K562 (cell line): Measurements from ENCODE around the gene CCDC106. TPM values are rescaled to one million over a fixed set of nuclear protein-coding genes. Genes with fewer than 3 reads are reported as not detected.

ENCODE experiments used
- CBFA2T2 ChIP-seq: fragments of 450-650 bp; conservative IDR thresholded peaks from 2 replicates; pipeline ENCODE4 v1.6.1; 2017; ENCODE audit warnings: mild to moderate bottlenecking
- CSDE1 ChIP-seq, 2 experiments: fragments of 450-650 bp; IDR thresholded peaks; 2 replicates each; pipeline ENCODE4 v1.6.1; 2016; ENCODE audit warnings: mild to moderate bottlenecking in 1 of 2
- GABPB1 ChIP-seq: sonication (generic); formaldehyde crosslinking; IDR thresholded peaks from 2 replicates; pipeline ENCODE4 v1.8.0; 2022; ENCODE audit warnings: mild to moderate bottlenecking, missing genetic modification reagents
- GATAD2A ChIP-seq: fragments of 450-650 bp; IDR thresholded peaks from 2 replicates; pipeline ENCODE4 v1.6.1; 2017
- IRF2 ChIP-seq: sonication (generic); formaldehyde crosslinking; IDR thresholded peaks from 2 replicates; pipeline ENCODE4 v1.8.1; 2022; ENCODE audit warnings: mild to moderate bottlenecking, missing genetic modification reagents
- NEUROD1 ChIP-seq: fragments of 150-350 bp; IDR thresholded peaks from 2 replicates; pipeline ENCODE4 v1.6.1; 2014; ENCODE audit warnings: borderline replicate concordance, low read length, low read depth; ENCODE audit not compliant: partially characterized antibody
- RBM22 ChIP-seq: fragments of 200-400 bp; formaldehyde crosslinking; IDR thresholded peaks from 2 replicates; pipeline ENCODE4 v1.6.1; 2018; ENCODE audit warnings: low read length, low read depth; ENCODE audit not compliant: poor library complexity, severe bottlenecking
- TFAM ChIP-seq: fragments of 250-450 bp; sonication (Bioruptor Pico); conservative IDR thresholded peaks from 2 replicates; pipeline ENCODE4 v1.5.0; 2021; ENCODE audit warnings: mild to moderate bottlenecking, moderate library complexity
- TGIF2 ChIP-seq: sonication (generic); formaldehyde crosslinking; IDR thresholded peaks from 2 replicates; pipeline ENCODE4 v1.8.1; 2022; ENCODE audit warnings: mild to moderate bottlenecking, missing genetic modification reagents, moderate library complexity
- ZNF121 ChIP-seq: sonication (generic); formaldehyde crosslinking; conservative IDR thresholded peaks from 2 replicates; pipeline ENCODE4 v1.8.0; 2022; ENCODE audit warnings: missing genetic modification reagents
- ZNF217 ChIP-seq: sonication (generic); formaldehyde crosslinking; IDR thresholded peaks from 2 replicates; pipeline ENCODE4 v1.8.0; 2022; ENCODE audit warnings: mild to moderate bottlenecking, missing genetic modification reagents
- ZNF274 ChIP-seq: IDR thresholded peaks from 2 replicates; pipeline ENCODE4 v1.6.1; 2011; ENCODE audit warnings: low read depth, mild to moderate bottlenecking, low read length, moderate library complexity, borderline replicate concordance
- ZNF444 ChIP-seq: fragments of 250-450 bp; sonication (Bioruptor Pico); IDR thresholded peaks from 2 replicates; pipeline ENCODE4 v1.4.0; 2020; ENCODE audit warnings: mild to moderate bottlenecking, moderate library complexity
- ZZZ3 ChIP-seq: fragments of 450-650 bp; IDR thresholded peaks from 2 replicates; pipeline ENCODE4 v1.6.1; 2016; ENCODE audit warnings: antibody characterized with exemption, mild to moderate bottlenecking, moderate library complexity
- polyA plus RNA-seq, 8 experiments: library from polyadenylated mRNA; depleted of rRNA in 4 of 8; stranded (reverse) in 5 of 8; unstranded in 3 of 8; fragments of >200 nt; fragmentation: Nextera tagmentation in 2 of 8; fragmentation: Illumina TruSeq in 1 of 8; extraction: Ambion mirVana in 2 of 8; extraction: Trizol in 1 of 8; gene quantifications; 2 replicates each; pipeline versions ENCODE4 v1.2.1 to v1.2.3, GENCODE V29; 2011 to 2014; ENCODE audit warnings: inconsistent platforms in 1 of 8, missing spikeins in 1 of 8
- total RNA-seq, 7 experiments: library from RNA; depleted of rRNA in 6 of 7; stranded (reverse); fragments of >200 nt in 6 of 7; fragmentation: Illumina TruSeq in 2 of 7; extraction: Trizol in 2 of 7; gene quantifications; 2 replicates each; pipeline versions ENCODE4 v1.2.1 to v1.2.3, GENCODE V29; 2011 to 2021; ENCODE audit warnings: low replicate concordance in 1 of 7
- TF ChIP-seq, protein P1 (sequence below): fragments of 250-450 bp; sonication (Bioruptor Pico); IDR thresholded peaks from 2 replicates; pipeline ENCODE4 v1.4.0; 2020; ENCODE audit warnings: mild to moderate bottlenecking, moderate library complexity
- TF ChIP-seq, protein P2 (sequence below), 2 experiments: fragments of 450-650 bp in 1 of 2; sonication (generic) in 1 of 2; formaldehyde crosslinking in 1 of 2; IDR thresholded peaks; 2 replicates each; pipeline versions ENCODE4 v1.7.1 to v1.9.0; 2016 to 2022; ENCODE audit warnings: inconsistent platforms in 1 of 2, mild to moderate bottlenecking in 1 of 2, missing genetic modification reagents in 1 of 2
- TF ChIP-seq, protein P3 (sequence below): fragments of 250-450 bp; sonication (Bioruptor Pico); IDR thresholded peaks from 2 replicates; pipeline ENCODE4 v1.5.0; 2020; ENCODE audit warnings: mild to moderate bottlenecking

The CCDC106 gene
- total and polyA plus RNA-seq, 9 of the 15 experiments (the other 6 are each of a cell fraction or from before 2014, with no cell fraction given), result 0.10 to 27.5 (median 15.0) TPM; not detected in 1

DNA sequence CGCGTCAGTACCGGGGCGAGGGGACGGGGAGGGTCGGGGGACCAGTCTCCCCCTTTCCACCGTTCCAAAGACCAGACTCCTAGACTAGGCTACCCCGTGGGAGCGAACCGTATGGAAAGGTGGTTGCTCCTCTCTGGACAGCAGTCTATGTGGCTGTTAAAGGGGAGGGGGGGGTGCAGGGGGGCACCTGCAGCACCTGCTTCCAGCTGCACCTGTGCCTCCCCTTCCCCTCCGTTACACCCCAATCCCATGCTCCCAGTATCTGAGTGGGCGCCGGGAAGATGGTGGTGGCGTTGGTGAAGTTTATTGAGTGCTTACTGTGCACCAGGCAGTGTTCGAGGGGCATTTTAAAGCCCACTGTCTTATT is 47.4 kb upstream of the CCDC106 start (continued):
- TF ChIP-seq, protein P1, sequence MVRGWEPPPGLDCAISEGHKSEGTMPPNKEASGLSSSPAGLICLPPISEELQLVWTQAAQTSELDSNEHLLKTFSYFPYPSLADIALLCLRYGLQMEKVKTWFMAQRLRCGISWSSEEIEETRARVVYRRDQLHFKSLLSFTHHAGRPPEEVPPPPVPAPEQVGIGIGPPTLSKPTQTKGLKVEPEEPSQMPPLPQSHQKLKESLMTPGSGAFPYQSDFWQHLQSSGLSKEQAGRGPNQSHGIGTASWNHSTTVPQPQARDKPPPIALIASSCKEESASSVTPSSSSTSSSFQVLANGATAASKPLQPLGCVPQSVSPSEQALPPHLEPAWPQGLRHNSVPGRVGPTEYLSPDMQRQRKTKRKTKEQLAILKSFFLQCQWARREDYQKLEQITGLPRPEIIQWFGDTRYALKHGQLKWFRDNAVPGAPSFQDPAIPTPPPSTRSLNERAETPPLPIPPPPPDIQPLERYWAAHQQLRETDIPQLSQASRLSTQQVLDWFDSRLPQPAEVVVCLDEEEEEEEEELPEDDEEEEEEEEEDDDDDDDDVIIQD (CRISPR knock-in tag), result no peak
- TF ChIP-seq IRF2 (CRISPR knock-in tag), result no peak
- TF ChIP-seq, protein P2, sequence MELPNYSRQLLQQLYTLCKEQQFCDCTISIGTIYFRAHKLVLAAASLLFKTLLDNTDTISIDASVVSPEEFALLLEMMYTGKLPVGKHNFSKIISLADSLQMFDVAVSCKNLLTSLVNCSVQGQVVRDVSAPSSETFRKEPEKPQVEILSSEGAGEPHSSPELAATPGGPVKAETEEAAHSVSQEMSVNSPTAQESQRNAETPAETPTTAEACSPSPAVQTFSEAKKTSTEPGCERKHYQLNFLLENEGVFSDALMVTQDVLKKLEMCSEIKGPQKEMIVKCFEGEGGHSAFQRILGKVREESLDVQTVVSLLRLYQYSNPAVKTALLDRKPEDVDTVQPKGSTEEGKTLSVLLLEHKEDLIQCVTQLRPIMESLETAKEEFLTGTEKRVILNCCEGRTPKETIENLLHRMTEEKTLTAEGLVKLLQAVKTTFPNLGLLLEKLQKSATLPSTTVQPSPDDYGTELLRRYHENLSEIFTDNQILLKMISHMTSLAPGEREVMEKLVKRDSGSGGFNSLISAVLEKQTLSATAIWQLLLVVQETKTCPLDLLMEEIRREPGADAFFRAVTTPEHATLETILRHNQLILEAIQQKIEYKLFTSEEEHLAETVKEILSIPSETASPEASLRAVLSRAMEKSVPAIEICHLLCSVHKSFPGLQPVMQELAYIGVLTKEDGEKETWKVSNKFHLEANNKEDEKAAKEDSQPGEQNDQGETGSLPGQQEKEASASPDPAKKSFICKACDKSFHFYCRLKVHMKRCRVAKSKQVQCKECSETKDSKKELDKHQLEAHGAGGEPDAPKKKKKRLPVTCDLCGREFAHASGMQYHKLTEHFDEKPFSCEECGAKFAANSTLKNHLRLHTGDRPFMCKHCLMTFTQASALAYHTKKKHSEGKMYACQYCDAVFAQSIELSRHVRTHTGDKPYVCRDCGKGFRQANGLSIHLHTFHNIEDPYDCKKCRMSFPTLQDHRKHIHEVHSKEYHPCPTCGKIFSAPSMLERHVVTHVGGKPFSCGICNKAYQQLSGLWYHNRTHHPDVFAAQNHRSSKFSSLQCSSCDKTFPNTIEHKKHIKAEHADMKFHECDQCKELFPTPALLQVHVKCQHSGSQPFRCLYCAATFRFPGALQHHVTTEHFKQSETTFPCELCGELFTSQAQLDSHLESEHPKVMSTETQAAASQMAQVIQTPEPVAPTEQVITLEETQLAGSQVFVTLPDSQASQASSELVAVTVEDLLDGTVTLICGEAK (IDR thresholded peaks at IDR 0.05), result 0 out of 2 replicates have a peak, but pooled peaks have one; percentile 35
- TF ChIP-seq, protein P2 (CRISPR knock-in tag; IDR thresholded peaks at IDR 0.05), result no peak
- TF ChIP-seq NEUROD1, result no peak
- 0 out of 2 replicates have a peak, but pooled peaks have one; percentile 16 for TF ChIP-seq GABPB1 (CRISPR knock-in tag)
- no peak for TF ChIP-seq ZNF444 (CRISPR knock-in tag)
- TF ChIP-seq, protein P3, sequence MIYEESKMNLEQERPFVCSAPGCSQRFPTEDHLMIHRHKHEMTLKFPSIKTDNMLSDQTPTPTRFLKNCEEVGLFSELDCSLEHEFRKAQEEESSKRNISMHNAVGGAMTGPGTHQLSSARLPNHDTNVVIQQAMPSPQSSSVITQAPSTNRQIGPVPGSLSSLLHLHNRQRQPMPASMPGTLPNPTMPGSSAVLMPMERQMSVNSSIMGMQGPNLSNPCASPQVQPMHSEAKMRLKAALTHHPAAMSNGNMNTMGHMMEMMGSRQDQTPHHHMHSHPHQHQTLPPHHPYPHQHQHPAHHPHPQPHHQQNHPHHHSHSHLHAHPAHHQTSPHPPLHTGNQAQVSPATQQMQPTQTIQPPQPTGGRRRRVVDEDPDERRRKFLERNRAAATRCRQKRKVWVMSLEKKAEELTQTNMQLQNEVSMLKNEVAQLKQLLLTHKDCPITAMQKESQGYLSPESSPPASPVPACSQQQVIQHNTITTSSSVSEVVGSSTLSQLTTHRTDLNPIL, result no peak
- TF ChIP-seq ZNF217, result no peak
- no peak for TF ChIP-seq ZZZ3
- no peak for TF ChIP-seq ZNF121 (CRISPR knock-in tag)
- no peak for TF ChIP-seq GATAD2A
- TF ChIP-seq CBFA2T2, result no peak
- TF ChIP-seq CSDE1 (IDR thresholded peaks at IDR 0.05), result no peak
- TF ChIP-seq ZNF274, result no peak
- TF ChIP-seq RBM22, result no peak
- no peak for TF ChIP-seq TFAM (CRISPR knock-in tag)
- TF ChIP-seq TGIF2, result no peak
